Posterior cingulate gyrus (tissue), 11 donors: Measurements from ENCODE around the gene TXNL4B.

ENCODE experiments used
- DNase-seq, 10 donors: peaks; one replicate each; pipeline versions ENCODE4 v3.0.0 to v3.0.0-alpha.2; 2020 to 2021; ENCODE audit warnings: mixed read lengths in 3 of 10
- intact Hi-C: fragments of 100-400 bp; cut with DNase I; formaldehyde crosslinking; loops from one replicate; pipeline ENCODE4 v1.15.1; 2023

TXNL4B gene

GRCh38 chr16:72093448-72094265 lies at the start of gene TXNL4B, which contains the start of gene DHX38:
TXNL4B (minus strand) TSS chr16:72093620; CDS start chr16:72090749, 2,871 bp downstream.
DHX38 (plus strand) TSS chr16:72093847; CDS start chr16:72096158, 2,311 bp downstream.
- peak; percentile 91 to 99 (median 95) for DNase-seq
- intact Hi-C loops = loop anchor here (2.0 kb wide), 1 partner anchor 85 kb away; the partner anchor contains the start of gene DHODH

GRCh38 chr16:72142476-72142875 lies 49.1 kb upstream of the TXNL4B start:
- intact Hi-C loops = no loop called here
- DNase-seq = no peak

DNA sequence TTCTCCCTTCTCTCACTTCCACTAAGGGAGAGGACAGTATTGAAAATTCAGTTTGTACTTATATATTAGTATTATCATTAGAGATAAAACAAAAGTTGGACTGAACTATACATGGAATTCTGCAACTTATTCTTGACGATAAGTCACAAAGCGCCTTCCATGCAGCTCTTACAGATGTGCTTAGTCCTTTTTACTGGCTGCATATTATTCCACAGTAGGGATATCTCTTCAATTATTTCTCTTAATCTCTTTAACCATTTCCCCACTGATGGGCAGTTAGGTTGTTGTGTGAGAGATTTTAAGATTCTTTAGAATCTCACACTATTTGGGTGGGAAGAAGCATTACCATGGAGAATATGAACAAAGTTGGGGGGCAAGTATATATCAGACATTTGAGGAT lies 46.5 kb upstream of the TXNL4B start:
- no peak for DNase-seq
- intact Hi-C loops = no loop called here

- DNase-seq = peak in 1 of 10 donors; percentile 67
- intact Hi-C loops = no loop called here
These were observed 44.7 kb upstream of the TXNL4B start for GRCh38 chr16:72138064-72138572.

DNA sequence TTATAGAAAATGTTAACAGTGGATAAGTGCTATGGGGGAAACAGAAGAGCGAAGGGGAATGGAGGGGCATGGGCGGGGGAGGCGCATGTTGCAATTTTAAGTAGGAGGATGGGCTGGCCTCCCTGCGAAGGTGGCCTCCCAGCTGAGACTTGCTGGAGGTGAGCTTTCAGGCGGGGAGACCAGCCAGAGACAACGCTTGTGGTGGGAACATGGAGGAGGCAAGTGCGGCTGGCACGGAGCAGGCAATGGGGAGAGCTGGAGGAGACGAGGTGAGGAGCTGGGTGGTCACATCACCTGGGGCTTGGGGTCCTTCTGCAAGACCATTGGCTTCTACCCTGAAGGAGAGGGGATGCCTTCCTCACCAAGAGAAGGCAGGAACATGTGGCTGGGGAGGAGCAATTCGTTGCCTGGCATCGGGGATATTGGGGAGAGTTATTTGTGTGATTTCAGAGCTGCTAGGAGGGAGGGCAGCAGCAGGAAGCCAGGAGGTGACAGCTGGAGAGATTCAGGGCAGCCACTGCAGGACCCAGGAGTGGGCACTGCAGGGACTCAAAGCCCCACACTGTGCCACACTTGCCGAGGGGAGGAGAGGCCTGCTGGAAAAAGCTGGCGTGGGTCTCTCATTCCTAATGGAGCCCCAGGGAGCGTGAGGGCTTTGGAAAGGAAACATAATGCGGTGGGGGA lies 44.1 kb upstream of the TXNL4B start:
- intact Hi-C loops = no loop called here
- peak in 1 of 10 donors; percentile 67 for DNase-seq

GRCh38 chr16:72134507-72134906 lies 41.1 kb upstream of the TXNL4B start:
- no peak for DNase-seq
- intact Hi-C loops = no loop called here

GRCh38 chr16:72132726-72133125 lies 39.3 kb upstream of the TXNL4B start:
- no peak for DNase-seq
- intact Hi-C loops = no loop called here

- DNase-seq = no peak
- intact Hi-C loops = no loop called here
These were observed 37.6 kb upstream of the TXNL4B start for GRCh38 chr16:72131036-72131435.

GRCh38 chr16:72129976-72130656 lies 36.7 kb upstream of the TXNL4B start:
- intact Hi-C loops = loop anchor here (5.0 to 10.0 kb wide), 3 partner anchors 72 to 1745 kb away; no protein-coding TSS in a partner anchor

GRCh38 chr16:72128701-72129100 lies 35.3 kb upstream of the TXNL4B start:
- no peak for DNase-seq
- intact Hi-C loops = loop anchor here (5.0 to 10.0 kb wide), 3 partner anchors 74 to 1746 kb away; no protein-coding TSS in a partner anchor

More at GRCh38 chr16:72129976-72130656, 36.7 kb upstream of the TXNL4B start:
- DNase-seq = no peak

- DNase-seq = no peak
- intact Hi-C loops = loop anchor here (5.0 to 10.0 kb wide), 3 partner anchors 76 to 1748 kb away; no protein-coding TSS in a partner anchor
These were observed 33.0 kb upstream of the TXNL4B start for GRCh38 chr16:72126429-72126765.

GRCh38 chr16:72125635-72126428 lies 32.4 kb upstream of the TXNL4B start:
- intact Hi-C loops = loop anchor here (1.0 to 10.0 kb wide), 4 partner anchors 76 to 1749 kb away; no protein-coding TSS in a partner anchor
- peak in 1 of 10 donors; percentile 43 for DNase-seq

DNA sequence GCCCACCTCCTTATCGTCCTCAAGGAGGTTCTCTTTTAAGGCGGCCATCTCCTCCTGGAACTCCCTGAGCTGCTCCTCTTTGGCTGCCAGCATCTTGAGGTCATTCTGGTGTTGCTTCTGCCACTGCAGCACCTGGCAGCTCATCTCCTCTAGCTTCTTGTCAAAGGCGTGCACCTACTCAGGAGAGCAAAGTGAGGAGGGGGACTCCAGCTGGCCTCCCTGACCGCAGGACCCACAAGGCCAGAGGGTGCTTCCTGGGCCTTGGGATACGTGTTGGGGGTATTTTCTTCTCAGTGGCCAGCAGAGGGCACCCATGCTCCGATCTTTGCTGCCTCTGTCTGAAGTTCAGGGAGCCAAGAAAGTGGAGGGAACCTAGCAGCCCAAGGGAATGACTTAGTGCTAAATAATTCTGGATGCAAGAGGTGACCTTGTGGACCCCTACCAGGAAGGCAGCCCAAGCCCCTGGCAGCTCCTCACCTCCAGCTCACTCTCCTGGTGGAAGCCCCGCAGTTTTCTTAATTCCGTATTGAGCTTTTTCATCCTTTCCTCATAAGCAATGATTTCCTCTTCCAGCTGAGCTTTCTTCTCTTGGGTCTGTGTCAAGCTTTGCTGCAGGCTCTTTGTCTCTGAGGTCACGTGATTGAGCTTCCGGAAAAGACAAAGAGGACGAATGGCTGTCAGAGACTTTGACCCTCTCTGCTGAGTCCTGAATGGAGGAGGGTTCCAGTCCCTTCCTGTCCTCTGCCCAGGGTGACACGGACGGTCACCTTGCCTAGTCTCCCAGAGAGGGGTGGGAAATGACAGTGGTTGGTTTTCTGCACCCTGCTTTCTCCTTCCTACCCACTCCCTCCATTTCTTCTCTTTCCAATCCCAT lies 31.6 kb upstream of the TXNL4B start:
- intact Hi-C loops = loop anchor here (1.0 to 10.0 kb wide), 4 partner anchors 77 to 1750 kb away; no protein-coding TSS in a partner anchor
- DNase-seq = peak; percentile 46 to 96 (median 81)

GRCh38 chr16:72124148-72124547 lies 30.7 kb upstream of the TXNL4B start:
- DNase-seq = peak in 1 of 10 donors; percentile 59
- intact Hi-C loops = loop anchor here (10.0 kb wide), 2 partner anchors 281 to 1751 kb away; no protein-coding TSS in a partner anchor

DNA sequence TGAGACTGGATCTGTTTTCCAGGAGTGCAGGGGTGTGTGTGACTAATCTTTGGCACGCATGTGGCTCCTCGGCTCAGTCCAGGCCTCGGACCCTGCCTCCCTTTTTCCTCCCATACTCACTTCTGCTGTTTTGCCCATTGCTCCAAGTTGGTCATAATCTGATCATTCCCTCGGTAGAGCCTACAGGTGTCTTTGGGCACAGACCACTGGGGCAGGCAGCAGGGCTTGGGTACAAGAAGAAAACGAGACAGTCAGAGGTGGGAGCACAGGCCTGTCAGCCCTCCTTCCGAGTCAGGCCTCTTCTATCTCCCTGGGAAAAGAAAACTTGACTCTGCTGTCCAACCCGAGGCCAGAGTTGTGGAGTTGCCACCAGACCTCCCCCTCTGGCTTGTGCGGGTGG lies 30.0 kb upstream of the TXNL4B start:
- peak in 1 of 10 donors; percentile 70 for DNase-seq
- intact Hi-C loops = loop anchor here (10.0 kb wide), 2 partner anchors 281 to 1751 kb away; no protein-coding TSS in a partner anchor

DNA sequence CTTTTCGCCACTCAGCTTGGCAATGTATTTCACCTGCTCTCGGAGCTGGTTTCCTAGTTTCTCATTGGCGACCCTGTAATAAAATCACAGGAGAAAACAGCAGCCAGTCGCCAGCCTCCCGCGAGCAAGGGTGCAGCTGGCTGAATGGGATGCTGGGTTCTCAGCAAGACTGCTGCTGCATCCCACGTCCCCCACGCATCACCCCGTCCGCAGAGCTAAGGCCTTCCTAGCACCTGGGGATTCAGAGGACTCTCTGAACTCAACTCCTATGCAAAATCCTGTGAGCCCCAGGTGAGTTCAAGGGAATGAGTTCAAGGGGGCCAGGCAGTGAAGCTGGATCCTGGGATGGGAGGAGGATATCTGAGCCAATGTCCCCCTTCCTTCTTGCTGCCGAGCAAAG lies 29.5 kb upstream of the TXNL4B start:
- intact Hi-C loops = loop anchor here (10.0 kb wide), 2 partner anchors 282 to 1752 kb away; no protein-coding TSS in a partner anchor

GRCh38 chr16:72122308-72122707 lies 28.9 kb upstream of the TXNL4B start:
- DNase-seq = no peak

More for the DNA sequence above, 29.5 kb upstream of the TXNL4B start:
- peak in 1 of 10 donors; percentile 55 for DNase-seq

DNA sequence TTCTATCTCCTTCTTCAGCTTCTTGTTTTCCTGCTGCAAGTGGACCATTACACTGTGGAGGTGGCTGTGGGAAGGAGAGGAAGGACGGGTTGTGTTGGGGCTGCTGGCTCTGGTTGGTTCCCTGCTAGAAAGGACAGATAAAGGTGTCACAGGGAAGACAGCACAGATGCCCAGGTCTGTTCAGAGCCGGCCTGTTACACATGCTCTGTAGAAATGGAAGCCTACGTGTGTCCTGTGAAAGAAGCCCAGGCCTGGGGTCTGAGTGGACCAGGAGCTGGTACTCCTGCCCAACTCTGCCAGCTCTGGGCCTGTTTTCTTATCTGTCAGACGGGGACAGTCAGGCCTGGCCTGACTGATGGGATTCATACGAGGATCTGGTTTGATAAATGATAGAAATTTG lies 26.6 kb upstream of the TXNL4B start:
- intact Hi-C loops = loop anchor here (10.0 kb wide), 2 partner anchors 285 to 1755 kb away; no protein-coding TSS in a partner anchor
- DNase-seq = no peak

More at GRCh38 chr16:72122308-72122707, 28.9 kb upstream of the TXNL4B start:
- intact Hi-C loops = loop anchor here (10.0 kb wide), 2 partner anchors 282 to 1752 kb away; no protein-coding TSS in a partner anchor
